ENCODE data around the gene LRMDA. TPM values are rescaled to one million over a fixed set of nuclear protein-coding genes. Genes with fewer than 3 reads are reported as not detected.

The LRMDA gene
- total RNA-seq, 5 donors from 2014 or later (not counting 1 experiment from before 2014, with no cell fraction given), result 0.30 to 1.2 TPM; not detected in 3

- H3K4me3 ChIP-seq (ENCODE audit: control insufficient read depth in 1 of 2, extremely low read depth in 1 of 2, low read length in 1 of 2), result peak overlapping the region; percentile 47 to 71
- WGBS (ENCODE audit: insufficient coverage), result 3% methylated on average over 68 of the region's 76 CpGs
Observed at GRCh38 chr10:75408911-75409885, 22.2 kb upstream of the LRMDA start.

GRCh38 chr10:75410132-75411005, 21.1 kb upstream of the LRMDA start:
- Mint-ChIP-seq H3K27me3 (peaks cover 57 to 62% of the 10 kb centered on the region in 2 donors), H3K9me3 (no peaks in the 10 kb centered on the region), H3K4me3 (peak overlapping the region; percentile 69 to 80 (median 77)), H3K27ac (no peak overlapping the region), H3K36me3 (no peaks in the 10 kb centered on the region), H3K4me1 (peaks cover 18 to 28% (median 25%) of the 10 kb centered on the region in 3 donors)
- Histone ChIP-seq H3K4me1 (ENCODE audit: control insufficient read depth in 1 of 2, extremely low read depth in 1 of 2, insufficient read depth in 2 of 2, low read length in 2 of 2) (peaks cover 0 to 28% of the 10 kb centered on the region in 2 experiments), H3K36me3 (ENCODE audit: control insufficient read depth in 2 of 2, extremely low read depth in 1 of 2, insufficient read depth in 1 of 2, low read length in 1 of 2) (no peaks in the 10 kb centered on the region), H3K4me3 (ENCODE audit: control insufficient read depth in 1 of 2, extremely low read depth in 1 of 2, low read length in 1 of 2) (peak overlapping the region in 1 of 2 donors; percentile 71), H3K27ac (ENCODE audit: low read length) (no peak overlapping the region), H3K9me3 (no peaks in the 10 kb centered on the region), H3K27me3 (replicated peaks in 1 of 2; ENCODE audit: control insufficient read depth in 2 of 2, extremely low read depth in 1 of 2, insufficient read depth in 2 of 2, low read length in 1 of 2) (peaks cover 0 to 56% of the 10 kb centered on the region in 2 experiments)
- DNase-seq (no peak), ATAC-seq (replicated peaks in 1 of 4) (no peak)
- ChIA-PET CTCF (no interaction called here), POLR2A (no interaction called here)
- WGBS (ENCODE audit: insufficient coverage), result 91% methylated on average over 5 of the region's 10 CpGs

More at GRCh38 chr10:75408911-75409885, 22.2 kb upstream of the LRMDA start:
- peaks cover 53 to 65% of the 10 kb centered on the region in 2 donors for H3K27me3 Mint-ChIP-seq
- DNase-seq, result peak in 12 of 35 experiments; percentile 11 to 38 (median 24)
- H3K9me3 ChIP-seq, result no peaks in the 10 kb centered on the region
- ChIA-PET CTCF (no interaction called here), POLR2A (no interaction called here)
- H3K36me3 Mint-ChIP-seq, result no peaks in the 10 kb centered on the region
- H3K4me3 Mint-ChIP-seq, result peak overlapping the region; percentile 69 to 80 (median 77)
- H3K4me1 Mint-ChIP-seq, result peaks cover 19 to 29% (median 25%) of the 10 kb centered on the region in 3 donors
- no peak overlapping the region for H3K27ac Mint-ChIP-seq
- no peak overlapping the region for H3K27ac ChIP-seq (ENCODE audit: low read length)
- peak; percentile 67 to 85 (median 70) for ATAC-seq (replicated peaks in 1 of 4)
- H3K4me1 ChIP-seq (ENCODE audit: control insufficient read depth in 1 of 2, extremely low read depth in 1 of 2, insufficient read depth in 2 of 2, low read length in 2 of 2), result peaks cover 0 to 30% of the 10 kb centered on the region in 2 experiments
- H3K9me3 Mint-ChIP-seq, result no peaks in the 10 kb centered on the region
- no peaks in the 10 kb centered on the region for H3K36me3 ChIP-seq (ENCODE audit: control insufficient read depth in 2 of 2, extremely low read depth in 1 of 2, insufficient read depth in 1 of 2, low read length in 1 of 2)
- peaks cover 0 to 61% of the 10 kb centered on the region in 2 experiments for H3K27me3 ChIP-seq (replicated peaks in 1 of 2; ENCODE audit: control insufficient read depth in 2 of 2, extremely low read depth in 1 of 2, insufficient read depth in 2 of 2, low read length in 1 of 2)

- Histone ChIP-seq H3K4me3 (ENCODE audit: control insufficient read depth in 1 of 2, extremely low read depth in 1 of 2, low read length in 1 of 2) (no peak overlapping the region), H3K4me1 (ENCODE audit: control insufficient read depth in 1 of 2, extremely low read depth in 1 of 2, insufficient read depth in 2 of 2, low read length in 2 of 2) (peaks cover 0 to 4% of the 10 kb centered on the region in 2 experiments), H3K9me3 (no peaks in the 10 kb centered on the region), H3K27me3 (replicated peaks in 1 of 2; ENCODE audit: control insufficient read depth in 2 of 2, extremely low read depth in 1 of 2, insufficient read depth in 2 of 2, low read length in 1 of 2) (peaks cover 0 to 35% of the 10 kb centered on the region in 2 experiments), H3K36me3 (ENCODE audit: control insufficient read depth in 2 of 2, extremely low read depth in 1 of 2, insufficient read depth in 1 of 2, low read length in 1 of 2) (no peaks in the 10 kb centered on the region), H3K27ac (ENCODE audit: low read length) (no peak overlapping the region)
- ATAC-seq (replicated peaks in 1 of 4) (no peak), DNase-seq (no peak)
- Mint-ChIP-seq H3K9me3 (no peaks in the 10 kb centered on the region), H3K27me3 (peaks cover 57 to 62% of the 10 kb centered on the region in 2 donors), H3K4me1 (peaks cover 0 to 9% (median 5%) of the 10 kb centered on the region in 3 donors), H3K4me3 (no peak overlapping the region), H3K27ac (no peak overlapping the region), H3K36me3 (no peaks in the 10 kb centered on the region)
- ChIA-PET CTCF (no interaction called here), POLR2A (no interaction called here)
- WGBS (ENCODE audit: insufficient coverage), result no CpG with 5 or more reads among the region's 1 CpG
Observed at GRCh38 chr10:75414527-75414926, 16.9 kb upstream of the LRMDA start.

GRCh38 chr10:75417522-75417927, 13.9 kb upstream of the LRMDA start:
- Histone ChIP-seq H3K27ac (ENCODE audit: low read length) (no peak overlapping the region), H3K4me1 (ENCODE audit: control insufficient read depth in 1 of 2, extremely low read depth in 1 of 2, insufficient read depth in 2 of 2, low read length in 2 of 2) (no peaks in the 10 kb centered on the region), H3K36me3 (ENCODE audit: control insufficient read depth in 2 of 2, extremely low read depth in 1 of 2, insufficient read depth in 1 of 2, low read length in 1 of 2) (no peaks in the 10 kb centered on the region), H3K9me3 (no peaks in the 10 kb centered on the region), H3K27me3 (replicated peaks in 1 of 2; ENCODE audit: control insufficient read depth in 2 of 2, extremely low read depth in 1 of 2, insufficient read depth in 2 of 2, low read length in 1 of 2) (peaks cover 0 to 23% of the 10 kb centered on the region in 2 experiments), H3K4me3 (ENCODE audit: control insufficient read depth in 1 of 2, extremely low read depth in 1 of 2, low read length in 1 of 2) (no peak overlapping the region)
- H3K4me3 Mint-ChIP-seq, result no peak overlapping the region
- peaks cover 34 to 42% of the 10 kb centered on the region in 2 donors for H3K27me3 Mint-ChIP-seq
- DNase-seq, result no peak
- H3K9me3 Mint-ChIP-seq, result no peaks in the 10 kb centered on the region
- ATAC-seq (replicated peaks in 1 of 4), result no peak
- H3K4me1 Mint-ChIP-seq, result no peaks in the 10 kb centered on the region
- WGBS (ENCODE audit: insufficient coverage), result no CpG with 5 or more reads among the region's 5 CpGs
- CTCF ChIA-PET, result no interaction called here
- no peak overlapping the region for H3K27ac Mint-ChIP-seq
- no peaks in the 10 kb centered on the region for H3K36me3 Mint-ChIP-seq
- POLR2A ChIA-PET, result no interaction called here

GRCh38 chr10:75418293-75418692, 13.1 kb upstream of the LRMDA start:
- Mint-ChIP-seq H3K9me3 (no peaks in the 10 kb centered on the region), H3K27me3 (peaks cover 35 to 41% of the 10 kb centered on the region in 2 donors), H3K4me1 (no peaks in the 10 kb centered on the region), H3K27ac (no peak overlapping the region), H3K36me3 (no peaks in the 10 kb centered on the region), H3K4me3 (no peak overlapping the region)
- Histone ChIP-seq H3K36me3 (ENCODE audit: control insufficient read depth in 2 of 2, extremely low read depth in 1 of 2, insufficient read depth in 1 of 2, low read length in 1 of 2) (no peaks in the 10 kb centered on the region), H3K4me1 (ENCODE audit: control insufficient read depth in 1 of 2, extremely low read depth in 1 of 2, insufficient read depth in 2 of 2, low read length in 2 of 2) (no peaks in the 10 kb centered on the region), H3K27me3 (replicated peaks in 1 of 2; ENCODE audit: control insufficient read depth in 2 of 2, extremely low read depth in 1 of 2, insufficient read depth in 2 of 2, low read length in 1 of 2) (peaks cover 0 to 23% of the 10 kb centered on the region in 2 experiments), H3K9me3 (no peaks in the 10 kb centered on the region), H3K27ac (ENCODE audit: low read length) (no peak overlapping the region), H3K4me3 (ENCODE audit: control insufficient read depth in 1 of 2, extremely low read depth in 1 of 2, low read length in 1 of 2) (no peak overlapping the region)
- ATAC-seq (replicated peaks in 1 of 4) (no peak), DNase-seq (no peak)
- ChIA-PET CTCF (no interaction called here), POLR2A (no interaction called here)
- WGBS (ENCODE audit: insufficient coverage), result 67% methylated on average over 2 of the region's 4 CpGs

GRCh38 chr10:75418712-75419111, 12.7 kb upstream of the LRMDA start:
- POLR2A ChIA-PET, result no interaction called here
- Histone ChIP-seq H3K4me3 (ENCODE audit: control insufficient read depth in 1 of 2, extremely low read depth in 1 of 2, low read length in 1 of 2) (no peak overlapping the region), H3K9me3 (no peaks in the 10 kb centered on the region), H3K27me3 (replicated peaks in 1 of 2; ENCODE audit: control insufficient read depth in 2 of 2, extremely low read depth in 1 of 2, insufficient read depth in 2 of 2, low read length in 1 of 2) (peaks cover 0 to 23% of the 10 kb centered on the region in 2 experiments), H3K36me3 (ENCODE audit: control insufficient read depth in 2 of 2, extremely low read depth in 1 of 2, insufficient read depth in 1 of 2, low read length in 1 of 2) (no peaks in the 10 kb centered on the region), H3K4me1 (ENCODE audit: control insufficient read depth in 1 of 2, extremely low read depth in 1 of 2, insufficient read depth in 2 of 2, low read length in 2 of 2) (no peaks in the 10 kb centered on the region), H3K27ac (ENCODE audit: low read length) (no peak overlapping the region)
- DNase-seq (no peak), ATAC-seq (replicated peaks in 1 of 4) (no peak)
- 86% methylated on average over 7 of the region's 8 CpGs for WGBS (ENCODE audit: insufficient coverage)
- H3K9me3 Mint-ChIP-seq, result no peaks in the 10 kb centered on the region
- H3K4me1 Mint-ChIP-seq, result no peaks in the 10 kb centered on the region
- CTCF ChIA-PET, result no interaction called here
- peaks cover 38 to 39% of the 10 kb centered on the region in 2 donors for H3K27me3 Mint-ChIP-seq
- peak overlapping the region in 1 of 2 donors; percentile 9 for H3K27ac Mint-ChIP-seq
- H3K4me3 Mint-ChIP-seq, result no peak overlapping the region
- no peaks in the 10 kb centered on the region for H3K36me3 Mint-ChIP-seq

Data from T-cell (primary cell).